GM12878 (cell line): Measurements from ENCODE around the gene TNXB. TPM values are rescaled to one million over a fixed set of nuclear protein-coding genes. Genes with fewer than 3 reads are reported as not detected.

ENCODE experiments used
- ATAC-seq: fragments of 200-7000 bp; cut with Tn5 transposase; 3 replicates; pipeline ENCODE4 v1.9.1; 2020; ENCODE audit warnings: mild to moderate bottlenecking, moderate library complexity
- BruUV-seq: library from RNA; stranded (reverse); fragments of 400-500 nt; replicated peaks from 2 replicates; lab custom pipeline; 2021; lab: Mats Ljungman, UMichigan
- CTCF ChIA-PET: fragments of 300-600 bp; sonication (Branson Sonifier 250); formaldehyde crosslinking; extraction: SDS; loops from one replicate; lab custom pipeline; 2021; ENCODE audit warnings: inconsistent platforms; lab: Yijun Ruan, JAX
- POLR2A ChIA-PET: fragments of 350-600 bp; formaldehyde crosslinking; extraction: SDS; loops from one replicate; lab custom pipeline; 2021; ENCODE audit warnings: inconsistent platforms; lab: Charles Lee
- RAD21 ChIA-PET: fragments of 300-600 bp; sonication (Branson Sonifier 250); formaldehyde crosslinking; loops from one replicate; lab custom pipeline; 2023; ENCODE audit warnings: antibody characterized with exemption; ENCODE audit not compliant: unreplicated experiment; lab: Charles Lee
- SMC1A ChIA-PET: fragments of 300-600 bp; sonication (Branson Sonifier 250); formaldehyde crosslinking; loops from one replicate; lab custom pipeline; 2023; ENCODE audit not compliant: unreplicated experiment, uncharacterized antibody; lab: Charles Lee
- DNase-seq: peaks from one replicate; pipeline ENCODE4 v3.0.0-alpha.2; 2011; ENCODE audit warnings: low read depth, low spot score
- FAIRE-seq: peaks from 3 replicates; lab custom pipeline; 2011; peaks lifted over from hg19 to GRCh38; lab: Jason Lieb, UNC
- H2AFZ ChIP-seq: 2 replicates; pipeline ENCODE4 v1.6.0; 2011; ENCODE audit warnings: low read depth, low read length, control low read depth; ENCODE audit not compliant: control insufficient read depth
- H3K27ac ChIP-seq: 2 replicates; pipeline ENCODE4 v1.5.1; 2011; ENCODE audit warnings: control low read depth; ENCODE audit not compliant: control insufficient read depth, insufficient read depth
- H3K27me3 ChIP-seq, 2 experiments: replicated peaks in 1 of 2; 2 replicates each; pipeline versions ENCODE4 v1.6.0 to v1.6.1; 2011; ENCODE audit warnings: low read length in 1 of 2; ENCODE audit not compliant: control insufficient read depth in 2 of 2, insufficient read depth in 2 of 2
- H3K36me3 ChIP-seq, 2 experiments: 2 replicates each; pipeline ENCODE4 v1.5.1; 2011; ENCODE audit warnings: low read length in 1 of 2; ENCODE audit not compliant: control insufficient read depth in 2 of 2, insufficient read depth in 2 of 2
- H3K4me1 ChIP-seq: 2 replicates; pipeline ENCODE4 v1.6.1; 2011; ENCODE audit warnings: mild to moderate bottlenecking, low read length, moderate library complexity, mixed read lengths; ENCODE audit not compliant: control insufficient read depth, insufficient read depth
- H3K4me2 ChIP-seq: 2 replicates; pipeline ENCODE4 v1.6.0; 2011; ENCODE audit warnings: control low read depth; ENCODE audit not compliant: control insufficient read depth, insufficient read depth
- H3K4me3 ChIP-seq: fragments of 200-600 bp; sonication (generic); 2 replicates; pipeline ENCODE4 v1.5.1; 2016
- H3K79me2 ChIP-seq: 2 replicates; pipeline ENCODE4 v1.6.0; 2011; ENCODE audit warnings: low read length; ENCODE audit not compliant: control insufficient read depth, insufficient read depth
- H3K9ac ChIP-seq: 2 replicates; pipeline ENCODE4 v1.8.0; 2011; ENCODE audit warnings: low read length, control low read depth, mixed read lengths; ENCODE audit not compliant: control insufficient read depth, insufficient read depth
- H3K9me3 ChIP-seq: replicated peaks from 3 replicates; pipeline ENCODE4 v1.5.1; 2011; ENCODE audit warnings: mild to moderate bottlenecking, low read length; ENCODE audit not compliant: control insufficient read depth, insufficient read depth
- H4K20me1 ChIP-seq: 2 replicates; pipeline ENCODE4 v1.6.0; 2011; ENCODE audit not compliant: control insufficient read depth, insufficient read depth
- FOS ChIP-seq: IDR thresholded peaks from 3 replicates; pipeline ENCODE4 v1.6.1; 2011; ENCODE audit warnings: borderline replicate concordance; ENCODE audit not compliant: insufficient read length; ENCODE audit errors: extremely low read depth
- FOXK2 ChIP-seq: fragments of 450-650 bp; IDR thresholded peaks from 2 replicates; pipeline ENCODE4 v1.6.1; 2017; ENCODE audit warnings: mild to moderate bottlenecking, moderate library complexity
- HSF1 ChIP-seq: fragments of 150-350 bp; IDR thresholded peaks from 2 replicates; pipeline ENCODE4 v1.6.1; 2014; ENCODE audit warnings: mild to moderate bottlenecking, low read depth, low read length
- POLR2A ChIP-seq: IDR thresholded peaks from 2 replicates; pipeline ENCODE4 v1.6.1; 2011; ENCODE audit warnings: low read depth, mild to moderate bottlenecking, low read length
- RELA ChIP-seq: fragments of 450-650 bp; IDR thresholded peaks from 2 replicates; pipeline ENCODE4 v1.8.0; 2014; ENCODE audit warnings: borderline replicate concordance; ENCODE audit not compliant: partially characterized antibody
- SPI1 ChIP-seq: IDR thresholded peaks from 2 replicates; pipeline ENCODE4 v1.6.1; 2011; ENCODE audit warnings: low read depth, mild to moderate bottlenecking, low read length, moderate library complexity, borderline replicate concordance; ENCODE audit not compliant: insufficient read depth
- SREBF2 ChIP-seq: IDR thresholded peaks from 2 replicates; pipeline ENCODE4 v1.6.1; 2012; ENCODE audit warnings: mild to moderate bottlenecking, low read length
- ZBED1 ChIP-seq: IDR thresholded peaks from 2 replicates; pipeline ENCODE4 v1.6.1; 2016; ENCODE audit warnings: borderline replicate concordance
- ZNF24 ChIP-seq: fragments of 450-650 bp; IDR thresholded peaks from 2 replicates; pipeline ENCODE4 v1.6.1; 2017; ENCODE audit warnings: antibody characterized with exemption, mild to moderate bottlenecking
- WGBS: methylation state at CpG from one replicate; pipeline ENCODE4 v1.1.6; 2016; ENCODE audit warnings: low lambda C conversion rate; ENCODE audit not compliant: insufficient replicate concordance, insufficient coverage; ENCODE audit errors: missing lambda C conversion rate; 5-methylcytosine and 5-hydroxymethylcytosine counted together
- in situ Hi-C: fragments of 300-500 bp; cut with MboI; formaldehyde crosslinking; loops from 9 replicates; pipeline ENCODE4 v1.14.3; 2018; ENCODE audit warnings: mixed read lengths
- intact Hi-C: fragments of 100-400 bp; cut with micrococcal nuclease; formaldehyde crosslinking; loops from one replicate; pipeline ENCODE4 v1.14.2; 2022; ENCODE audit not compliant: unreplicated experiment
- polyA plus RNA-seq, 11 experiments: library from polyadenylated mRNA; depleted of rRNA in 4 of 11; unstranded in 6 of 11; stranded (reverse) in 5 of 11; fragments of >200 nt; fragmentation: Nextera tagmentation in 4 of 11; fragmentation: Illumina TruSeq in 1 of 11; extraction: Ambion mirVana in 4 of 11; extraction: Trizol in 1 of 11; gene quantifications; 1 replicate in 1 of 11; 2 replicates in 10 of 11; pipeline versions ENCODE4 v1.2.1 to v1.2.3, GENCODE V29; 2011 to 2016; ENCODE audit warnings: inconsistent platforms in 2 of 11, missing spikeins in 2 of 11, low read depth in 1 of 11
- total RNA-seq, 4 experiments: library from RNA; depleted of rRNA in 3 of 4; stranded (reverse); fragments of >200 nt in 3 of 4; fragmentation: Illumina TruSeq in 1 of 4; extraction: Trizol in 1 of 4; gene quantifications; 2 replicates each; pipeline versions ENCODE4 v1.2.1 to v1.2.3, GENCODE V29; 2013 to 2021
- TF ChIP-seq, protein P1 (sequence below): IDR thresholded peaks from 2 replicates; pipeline ENCODE4 v1.6.1; 2011; ENCODE audit warnings: low read depth, low read length, improper control_type of control experiment, borderline replicate concordance
- TF ChIP-seq, protein P2 (sequence below): fragments of 450-650 bp; IDR thresholded peaks from 2 replicates; pipeline ENCODE4 v1.6.1; 2017; ENCODE audit warnings: mild to moderate bottlenecking
- TF ChIP-seq, protein P3 (sequence below): fragments of 450-650 bp; IDR thresholded peaks from 2 replicates; pipeline ENCODE4 v1.6.1; 2017; ENCODE audit warnings: mild to moderate bottlenecking, low read depth, inconsistent platforms; ENCODE audit not compliant: poor library complexity, severe bottlenecking
- TF ChIP-seq, protein P4 (sequence below), 3 experiments: IDR thresholded peaks in 2 of 3; conservative IDR thresholded peaks in 1 of 3; 2 replicates each; pipeline ENCODE4 v1.5.1; 2011; ENCODE audit warnings: low read depth in 3 of 3, low read length in 3 of 3, mild to moderate bottlenecking in 3 of 3, control low read depth in 2 of 3, moderate library complexity in 2 of 3, inconsistent platforms in 1 of 3, mixed read lengths in 1 of 3; ENCODE audit not compliant: control insufficient read depth in 2 of 3, insufficient read depth in 1 of 3; ENCODE audit errors: extremely low read depth in 1 of 3

TNXB gene
- total and polyA plus RNA-seq, 10 of the 15 experiments (the other 5 are each of a cell fraction or from before 2014, with no cell fraction given), result 0.03 to 2.5 (median 0.68) TPM; not detected in 2

- no peak for ATAC-seq
- no peak overlapping the region for H3K27ac ChIP-seq
- 100% methylated on average over 4 of the region's 4 CpGs for WGBS
- no peak overlapping the region for H3K9ac ChIP-seq
- BruUV-seq, result no TSS peak
- peaks cover 10 to 12% of the 10 kb centered on the region in 2 experiments for H3K36me3 ChIP-seq
- TF ChIP-seq, protein P1, sequence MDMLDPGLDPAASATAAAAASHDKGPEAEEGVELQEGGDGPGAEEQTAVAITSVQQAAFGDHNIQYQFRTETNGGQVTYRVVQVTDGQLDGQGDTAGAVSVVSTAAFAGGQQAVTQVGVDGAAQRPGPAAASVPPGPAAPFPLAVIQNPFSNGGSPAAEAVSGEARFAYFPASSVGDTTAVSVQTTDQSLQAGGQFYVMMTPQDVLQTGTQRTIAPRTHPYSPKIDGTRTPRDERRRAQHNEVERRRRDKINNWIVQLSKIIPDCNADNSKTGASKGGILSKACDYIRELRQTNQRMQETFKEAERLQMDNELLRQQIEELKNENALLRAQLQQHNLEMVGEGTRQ, result no peak
- TF ChIP-seq HSF1 (no peak), FOXK2 (no peak), SREBF2 (no peak), SPI1 (no peak), POLR2A (no peak), FOS (no peak), ZBED1 (no peak), ZNF24 (no peak), RELA (no peak)
- TF ChIP-seq, protein P2, sequence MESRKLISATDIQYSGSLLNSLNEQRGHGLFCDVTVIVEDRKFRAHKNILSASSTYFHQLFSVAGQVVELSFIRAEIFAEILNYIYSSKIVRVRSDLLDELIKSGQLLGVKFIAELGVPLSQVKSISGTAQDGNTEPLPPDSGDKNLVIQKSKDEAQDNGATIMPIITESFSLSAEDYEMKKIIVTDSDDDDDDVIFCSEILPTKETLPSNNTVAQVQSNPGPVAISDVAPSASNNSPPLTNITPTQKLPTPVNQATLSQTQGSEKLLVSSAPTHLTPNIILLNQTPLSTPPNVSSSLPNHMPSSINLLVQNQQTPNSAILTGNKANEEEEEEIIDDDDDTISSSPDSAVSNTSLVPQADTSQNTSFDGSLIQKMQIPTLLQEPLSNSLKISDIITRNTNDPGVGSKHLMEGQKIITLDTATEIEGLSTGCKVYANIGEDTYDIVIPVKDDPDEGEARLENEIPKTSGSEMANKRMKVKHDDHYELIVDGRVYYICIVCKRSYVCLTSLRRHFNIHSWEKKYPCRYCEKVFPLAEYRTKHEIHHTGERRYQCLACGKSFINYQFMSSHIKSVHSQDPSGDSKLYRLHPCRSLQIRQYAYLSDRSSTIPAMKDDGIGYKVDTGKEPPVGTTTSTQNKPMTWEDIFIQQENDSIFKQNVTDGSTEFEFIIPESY, result no peak
- TF ChIP-seq, protein P3, sequence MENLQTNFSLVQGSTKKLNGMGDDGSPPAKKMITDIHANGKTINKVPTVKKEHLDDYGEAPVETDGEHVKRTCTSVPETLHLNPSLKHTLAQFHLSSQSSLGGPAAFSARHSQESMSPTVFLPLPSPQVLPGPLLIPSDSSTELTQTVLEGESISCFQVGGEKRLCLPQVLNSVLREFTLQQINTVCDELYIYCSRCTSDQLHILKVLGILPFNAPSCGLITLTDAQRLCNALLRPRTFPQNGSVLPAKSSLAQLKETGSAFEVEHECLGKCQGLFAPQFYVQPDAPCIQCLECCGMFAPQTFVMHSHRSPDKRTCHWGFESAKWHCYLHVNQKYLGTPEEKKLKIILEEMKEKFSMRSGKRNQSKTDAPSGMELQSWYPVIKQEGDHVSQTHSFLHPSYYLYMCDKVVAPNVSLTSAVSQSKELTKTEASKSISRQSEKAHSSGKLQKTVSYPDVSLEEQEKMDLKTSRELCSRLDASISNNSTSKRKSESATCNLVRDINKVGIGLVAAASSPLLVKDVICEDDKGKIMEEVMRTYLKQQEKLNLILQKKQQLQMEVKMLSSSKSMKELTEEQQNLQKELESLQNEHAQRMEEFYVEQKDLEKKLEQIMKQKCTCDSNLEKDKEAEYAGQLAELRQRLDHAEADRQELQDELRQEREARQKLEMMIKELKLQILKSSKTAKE, result no peak
- TF ChIP-seq, protein P4, sequence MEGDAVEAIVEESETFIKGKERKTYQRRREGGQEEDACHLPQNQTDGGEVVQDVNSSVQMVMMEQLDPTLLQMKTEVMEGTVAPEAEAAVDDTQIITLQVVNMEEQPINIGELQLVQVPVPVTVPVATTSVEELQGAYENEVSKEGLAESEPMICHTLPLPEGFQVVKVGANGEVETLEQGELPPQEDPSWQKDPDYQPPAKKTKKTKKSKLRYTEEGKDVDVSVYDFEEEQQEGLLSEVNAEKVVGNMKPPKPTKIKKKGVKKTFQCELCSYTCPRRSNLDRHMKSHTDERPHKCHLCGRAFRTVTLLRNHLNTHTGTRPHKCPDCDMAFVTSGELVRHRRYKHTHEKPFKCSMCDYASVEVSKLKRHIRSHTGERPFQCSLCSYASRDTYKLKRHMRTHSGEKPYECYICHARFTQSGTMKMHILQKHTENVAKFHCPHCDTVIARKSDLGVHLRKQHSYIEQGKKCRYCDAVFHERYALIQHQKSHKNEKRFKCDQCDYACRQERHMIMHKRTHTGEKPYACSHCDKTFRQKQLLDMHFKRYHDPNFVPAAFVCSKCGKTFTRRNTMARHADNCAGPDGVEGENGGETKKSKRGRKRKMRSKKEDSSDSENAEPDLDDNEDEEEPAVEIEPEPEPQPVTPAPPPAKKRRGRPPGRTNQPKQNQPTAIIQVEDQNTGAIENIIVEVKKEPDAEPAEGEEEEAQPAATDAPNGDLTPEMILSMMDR (IDR thresholded peaks at IDR 0.05 in 2 of 3, conservative IDR thresholded peaks at IDR 0.05 in 1 of 3; ENCODE audit: control insufficient read depth in 2 of 3, extremely low read depth in 1 of 3, insufficient read depth in 1 of 3, low read depth in 3 of 3, low read length in 3 of 3), result no peak
- SMC1A ChIA-PET, result no interaction called here
- RAD21 ChIA-PET, result no interaction called here
- FAIRE-seq, result no peak
- no peak overlapping the region for H3K4me2 ChIP-seq
- H3K4me1 ChIP-seq, result peaks cover 8% of the 10 kb centered on the region
- H3K79me2 ChIP-seq, result peaks cover 19% of the 10 kb centered on the region
- CTCF ChIA-PET, result no interaction called here
- no peak for DNase-seq
- POLR2A ChIA-PET, result no interaction called here
- intact Hi-C loops (no loop called here), in situ Hi-C loops (no loop called here)
- no peaks in the 10 kb centered on the region for H3K27me3 ChIP-seq
- no peaks in the 10 kb centered on the region for H3K9me3 ChIP-seq
- no peaks in the 10 kb centered on the region; the same call in 1 of the 2 replicates for H4K20me1 ChIP-seq
- H2AFZ ChIP-seq, result no peak overlapping the region
- no peak overlapping the region for H3K4me3 ChIP-seq
Measured at GRCh38 chr6:32123681-32124080, 14.5 kb upstream of the TNXB start.
